GM19372 (cell line): Measurements from ENCODE around the gene HLTF.
A peak's percentile ranks its signal among the peaks of the same experiment; 100 is the strongest.

Source experiments
- ATAC-seq: cut with Tn5 transposase; IDR thresholded peaks from one replicate; pipeline ENCODE4 v1.9.1; 2021; ENCODE audit warnings: mild to moderate bottlenecking, low read depth, moderate library complexity; ENCODE audit not compliant: unreplicated experiment

Gene HLTF

DNA sequence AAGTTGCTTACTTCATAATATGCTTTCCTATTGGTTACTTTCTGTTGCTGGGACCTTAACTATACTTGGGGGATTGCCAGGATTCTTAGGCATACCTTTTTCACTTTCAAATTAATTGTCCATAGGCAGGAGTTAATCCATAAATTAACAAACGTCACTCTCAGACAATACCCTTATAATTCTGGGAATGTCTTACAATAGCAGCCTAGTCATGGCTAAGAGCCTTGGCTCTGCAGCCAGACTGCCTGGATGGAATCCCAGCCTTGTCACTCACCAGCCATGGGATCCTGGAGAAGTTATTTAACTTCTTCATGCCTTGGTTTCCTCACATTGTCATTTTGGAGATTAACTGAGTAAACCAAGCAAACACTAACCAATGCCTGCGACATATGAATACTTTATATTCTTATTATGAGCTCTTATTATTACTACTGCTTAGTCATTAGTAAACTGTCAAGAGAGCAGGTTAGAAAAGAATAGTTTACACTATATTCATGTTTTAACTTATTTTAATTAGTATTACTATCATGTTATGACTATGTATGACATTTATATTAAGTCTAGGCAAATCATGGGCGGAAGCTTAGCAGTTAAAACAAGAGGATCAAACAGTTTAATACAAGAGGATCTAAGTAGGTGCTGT, 66.0 kb downstream of the HLTF start:
- no peak for ATAC-seq

DNA sequence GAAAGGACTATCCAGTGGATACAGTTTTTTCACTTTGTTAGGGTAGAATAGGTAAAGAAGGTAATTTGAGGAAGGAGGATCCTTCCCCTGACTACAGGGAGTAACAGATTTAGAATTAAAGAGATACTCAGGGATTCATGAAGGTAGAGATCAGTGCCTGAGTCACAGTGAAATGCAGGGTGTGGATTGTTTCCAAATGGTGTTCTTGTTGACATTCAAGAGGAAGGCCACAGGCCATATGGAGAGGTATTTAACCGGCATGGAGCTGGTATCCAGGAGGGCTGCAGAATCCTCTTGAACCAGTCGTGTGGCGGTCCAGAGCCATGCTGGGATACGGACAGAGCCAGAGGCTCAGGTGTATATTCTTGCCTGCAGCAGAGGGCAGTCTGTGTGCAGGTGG, 66.8 kb downstream of the HLTF start:
- no peak for ATAC-seq

DNA sequence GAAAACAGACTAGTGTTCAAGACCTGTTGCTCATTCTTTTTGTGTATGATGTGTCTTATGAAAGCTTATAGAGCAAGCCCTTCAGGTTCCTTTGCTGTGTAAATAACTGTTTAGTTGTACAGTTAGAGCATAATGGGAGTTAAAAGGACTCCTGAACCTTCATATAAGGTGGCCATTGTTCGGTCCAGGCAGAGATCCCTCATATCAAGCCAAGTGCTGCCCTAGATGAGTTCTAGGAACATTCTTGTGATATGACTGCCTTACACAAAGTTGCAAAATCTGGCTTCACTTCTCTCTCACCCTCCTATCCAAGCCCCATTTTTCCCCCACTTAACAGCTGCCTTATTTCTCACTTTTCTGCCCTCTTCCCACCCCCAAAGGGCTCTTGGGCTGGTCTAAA, 68.1 kb downstream of the HLTF start:
- no peak for ATAC-seq

DNA sequence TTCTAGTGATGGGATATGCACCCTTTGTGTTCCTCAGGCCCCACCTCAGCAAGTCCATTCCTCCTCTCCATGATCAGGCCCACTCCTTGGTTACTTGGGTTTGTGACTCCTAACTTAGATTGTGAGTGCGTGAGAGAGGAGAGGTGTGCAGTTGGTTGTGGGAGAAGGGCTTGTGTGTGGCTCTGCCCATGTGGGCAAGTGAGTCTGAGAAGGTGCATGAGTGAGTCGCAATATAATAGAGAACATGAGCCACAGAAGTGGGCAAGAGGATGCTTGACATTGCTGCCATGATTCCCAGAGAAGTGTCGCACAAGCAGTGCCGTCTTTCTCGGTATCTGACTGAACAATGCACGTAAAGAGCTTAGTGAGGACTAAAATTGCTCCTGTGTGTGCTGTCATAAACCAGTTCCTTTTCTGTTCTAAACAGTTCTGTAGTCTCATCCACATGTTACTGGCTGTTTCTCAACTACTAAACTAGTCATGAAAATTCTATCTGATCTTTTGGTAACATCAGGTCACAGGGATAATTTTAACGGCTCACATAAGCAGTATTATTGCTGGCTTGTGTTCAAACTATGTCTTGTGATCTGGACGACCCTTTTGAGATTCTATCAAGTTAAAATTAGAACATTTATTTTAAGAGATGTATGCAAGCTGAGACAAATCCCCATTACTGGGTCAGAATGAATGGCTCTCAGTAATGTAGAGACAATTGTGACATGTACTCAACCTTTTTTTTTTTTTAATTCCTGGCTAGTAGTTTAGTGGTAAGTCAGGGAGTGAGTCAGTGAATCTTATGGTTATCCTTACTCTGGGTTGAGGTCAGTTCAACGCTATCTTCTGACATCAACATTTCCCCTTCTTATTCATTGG, 69.4 kb downstream of the HLTF start:
- no peak for ATAC-seq

DNA sequence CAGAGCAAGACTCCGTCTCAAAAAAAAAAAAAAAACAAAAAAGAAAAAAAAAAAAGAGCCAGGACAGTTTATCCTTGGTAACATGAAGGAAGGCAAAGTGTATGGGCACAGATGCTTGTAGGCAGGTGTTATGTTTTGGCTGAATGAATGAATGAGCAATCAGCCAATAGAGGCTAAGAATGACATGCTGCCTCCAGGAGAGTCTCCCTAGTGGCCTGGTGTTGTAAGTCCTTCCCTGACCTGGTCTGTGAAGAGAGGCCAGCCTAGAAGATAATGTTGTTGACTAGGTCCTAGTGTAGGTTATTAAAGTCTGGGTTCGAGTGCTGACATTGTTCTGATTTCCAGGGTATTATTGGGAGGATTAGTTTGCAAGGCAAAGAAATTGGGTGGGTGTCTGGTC, 70.1 kb downstream of the HLTF start:
- no peak for ATAC-seq

DNA sequence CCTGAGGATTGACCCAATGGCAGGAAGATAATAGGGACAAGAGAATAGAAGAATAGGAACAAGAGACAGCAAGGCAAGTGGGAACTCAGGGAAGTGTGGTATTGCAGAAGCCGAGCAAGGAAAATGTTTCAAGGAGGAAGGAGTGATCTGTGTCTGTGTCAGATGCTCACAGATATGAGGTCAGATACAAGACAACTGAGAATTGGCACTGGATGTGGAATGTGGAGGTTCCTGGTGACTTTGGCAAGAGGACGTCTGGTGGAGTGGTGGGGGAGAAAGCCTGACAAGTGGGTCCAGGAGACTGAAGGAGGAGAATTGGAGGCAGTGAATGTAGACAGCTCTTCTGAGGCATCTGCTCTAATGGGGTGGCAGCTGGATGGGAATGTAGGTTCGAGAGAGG, 70.9 kb downstream of the HLTF start:
- ATAC-seq = no peak

DNA sequence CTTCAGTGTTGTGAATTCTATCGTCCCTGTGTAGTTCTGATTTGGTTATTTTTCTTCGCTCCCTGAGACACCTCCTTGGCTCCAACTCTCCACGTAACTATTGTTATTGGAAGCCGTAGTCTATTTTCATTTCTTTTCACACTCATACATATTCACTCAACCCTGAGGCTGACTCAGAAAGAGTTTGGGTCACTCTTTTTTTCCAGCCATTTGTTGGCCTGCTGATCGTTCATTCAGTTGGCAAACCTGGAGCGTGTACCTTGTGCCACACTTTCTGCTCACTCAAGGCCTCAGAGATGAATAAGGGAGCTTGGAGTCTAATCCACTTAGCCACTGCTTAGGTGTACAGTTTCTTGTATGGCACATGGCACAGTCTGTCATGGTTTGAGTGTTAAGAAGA, 72.6 kb downstream of the HLTF start:
- no peak for ATAC-seq

DNA sequence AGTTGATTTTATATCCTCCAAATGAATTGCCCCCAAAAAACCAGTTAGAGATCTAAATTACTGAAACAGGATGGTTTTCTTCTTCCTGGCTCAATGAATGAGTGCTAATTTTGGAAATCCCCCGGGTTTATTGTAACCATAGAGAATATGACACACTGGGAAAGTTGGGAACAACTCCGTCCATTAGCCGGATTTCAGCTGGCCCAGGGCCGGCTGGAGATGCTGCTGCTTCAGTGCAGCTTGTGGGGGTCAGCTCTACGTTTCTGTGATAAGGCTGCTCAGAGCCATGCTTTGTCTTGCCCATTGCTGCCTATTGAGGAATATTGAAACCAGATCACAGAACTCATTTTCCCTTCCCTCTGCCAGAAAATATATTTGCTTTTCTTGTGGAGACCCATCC, 74.7 kb downstream of the HLTF start:
- no peak for ATAC-seq

DNA sequence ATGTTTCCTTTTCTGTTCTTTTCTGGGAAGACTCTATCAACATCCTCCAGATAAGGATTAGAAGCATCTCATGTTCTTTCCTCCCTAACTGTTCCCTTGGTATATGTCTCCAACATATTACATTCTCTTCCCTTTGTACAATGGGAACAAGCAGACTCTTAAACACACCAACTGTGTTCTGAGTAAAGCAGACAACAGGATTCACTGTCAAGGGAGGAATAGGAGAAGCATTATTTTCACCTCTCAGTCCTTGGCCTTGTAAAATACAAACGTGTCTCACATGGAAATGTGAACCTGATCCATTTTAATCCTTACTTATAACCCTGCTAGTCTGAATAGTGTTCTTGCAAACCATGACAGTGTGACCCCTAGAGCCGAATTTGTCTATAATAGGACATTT, 75.4 kb downstream of the HLTF start:
- no peak for ATAC-seq

DNA sequence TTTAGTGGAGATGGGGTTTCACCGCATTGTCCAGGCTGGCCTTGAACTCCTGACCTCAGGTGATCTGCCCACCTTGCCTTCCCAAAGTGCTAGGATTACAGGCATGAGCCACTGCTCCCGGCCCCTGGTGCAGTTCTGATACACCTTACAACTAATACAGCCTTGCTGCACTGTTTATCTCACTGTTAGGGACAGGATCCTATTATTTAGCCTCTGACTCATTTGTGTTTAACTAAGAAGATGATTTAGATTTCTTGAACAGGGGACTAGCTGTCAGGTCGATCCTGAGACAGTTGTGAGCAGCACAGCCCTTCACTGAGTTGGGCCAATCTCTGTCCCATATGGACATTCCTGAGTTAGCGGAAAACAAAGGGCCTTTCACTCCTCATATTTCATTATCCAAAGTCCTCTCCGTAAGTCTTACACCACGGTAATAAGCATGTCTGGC, 75.8 kb downstream of the HLTF start:
- no peak for ATAC-seq

DNA sequence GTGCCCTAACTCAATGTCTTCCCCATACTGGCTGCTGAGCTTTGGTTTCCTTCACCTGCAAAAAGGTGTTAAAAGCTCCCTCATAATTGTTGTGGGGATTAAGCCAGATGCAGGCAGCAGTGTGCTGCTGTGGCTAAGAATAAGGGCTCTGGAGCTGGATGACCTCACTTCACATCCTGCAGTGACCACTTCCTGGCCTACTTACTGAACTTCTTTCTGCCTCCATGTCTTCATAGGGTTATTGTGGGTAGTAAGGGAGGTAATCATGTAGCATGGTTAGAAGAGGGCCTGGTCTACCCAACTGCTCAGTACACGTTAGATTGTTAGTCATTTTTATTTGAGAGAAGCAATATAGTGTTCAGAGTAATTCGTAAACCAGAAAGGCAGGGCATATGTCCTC, 76.6 kb downstream of the HLTF start:
- peak; percentile 63 for ATAC-seq

DNA sequence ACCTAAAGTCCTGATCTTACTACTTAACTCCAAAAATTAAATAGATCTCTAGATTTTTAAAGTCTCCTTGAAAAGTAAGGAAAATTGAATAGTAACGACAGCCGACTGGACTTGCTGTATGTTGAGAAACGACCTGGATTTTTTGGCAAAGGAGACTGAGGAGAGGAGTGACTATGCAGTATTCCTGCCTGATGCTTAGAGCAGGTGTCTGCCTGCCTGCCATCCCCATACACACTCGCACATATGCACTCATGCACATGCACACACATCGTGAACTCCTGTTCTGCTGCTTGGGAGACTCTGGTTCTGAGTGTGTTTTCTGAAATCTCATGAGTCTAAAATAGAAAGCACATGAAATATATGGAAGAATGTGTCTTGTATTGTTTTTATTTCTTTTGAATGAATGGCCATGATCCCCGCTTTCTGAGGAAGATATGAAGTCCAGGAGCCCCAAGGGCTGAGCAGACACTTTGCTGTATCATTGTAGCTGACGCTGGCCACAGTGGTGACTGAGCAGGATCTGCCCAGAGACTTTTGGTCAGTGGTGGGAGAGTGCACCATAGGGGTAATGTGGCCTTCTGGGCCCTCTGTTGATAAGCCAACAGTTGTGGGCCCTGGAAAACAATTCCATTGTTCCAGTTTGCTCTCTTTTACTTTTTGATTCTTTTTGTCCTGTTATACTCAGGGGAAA, 78.6 kb downstream of the HLTF start:
- no peak for ATAC-seq

DNA sequence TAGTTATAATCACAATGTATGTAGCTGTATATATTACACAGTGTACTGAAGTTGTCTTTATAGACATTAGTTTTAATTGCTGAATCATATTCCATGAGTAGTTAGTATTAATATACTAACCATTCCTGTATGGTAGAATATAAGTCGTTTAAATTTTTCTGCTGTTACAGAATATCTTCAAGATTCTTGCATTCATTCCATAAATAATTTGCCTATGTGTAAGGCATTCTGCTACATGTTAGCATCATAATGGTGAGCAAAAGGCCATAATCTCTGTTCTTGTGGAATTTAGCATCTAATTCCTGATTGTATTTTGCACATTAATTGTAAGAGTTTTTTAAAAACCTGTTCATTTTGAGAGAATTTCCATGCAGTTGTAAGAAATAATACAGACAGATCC, 80.9 kb downstream of the HLTF start:
- ATAC-seq = no peak

DNA sequence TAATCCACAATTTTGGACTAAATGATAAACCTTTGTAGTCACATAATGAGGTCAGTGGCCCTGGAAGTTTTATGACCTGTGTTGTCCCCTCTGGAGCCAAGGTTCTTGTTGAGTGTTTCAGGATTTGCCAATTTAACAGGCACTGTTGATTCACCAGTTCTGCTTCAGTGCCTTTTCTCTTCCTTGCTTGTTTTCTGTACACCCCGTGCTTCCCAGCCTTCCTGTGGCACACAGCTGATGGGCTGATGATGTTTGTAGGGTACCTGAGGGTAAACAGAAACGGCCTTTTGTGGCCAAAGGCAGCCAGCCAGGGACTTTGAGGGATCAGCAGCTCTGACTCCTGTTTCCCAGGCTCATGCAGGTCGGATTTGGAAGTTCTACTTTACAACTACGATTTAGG, 81.7 kb downstream of the HLTF start:
- ATAC-seq = no peak

DNA sequence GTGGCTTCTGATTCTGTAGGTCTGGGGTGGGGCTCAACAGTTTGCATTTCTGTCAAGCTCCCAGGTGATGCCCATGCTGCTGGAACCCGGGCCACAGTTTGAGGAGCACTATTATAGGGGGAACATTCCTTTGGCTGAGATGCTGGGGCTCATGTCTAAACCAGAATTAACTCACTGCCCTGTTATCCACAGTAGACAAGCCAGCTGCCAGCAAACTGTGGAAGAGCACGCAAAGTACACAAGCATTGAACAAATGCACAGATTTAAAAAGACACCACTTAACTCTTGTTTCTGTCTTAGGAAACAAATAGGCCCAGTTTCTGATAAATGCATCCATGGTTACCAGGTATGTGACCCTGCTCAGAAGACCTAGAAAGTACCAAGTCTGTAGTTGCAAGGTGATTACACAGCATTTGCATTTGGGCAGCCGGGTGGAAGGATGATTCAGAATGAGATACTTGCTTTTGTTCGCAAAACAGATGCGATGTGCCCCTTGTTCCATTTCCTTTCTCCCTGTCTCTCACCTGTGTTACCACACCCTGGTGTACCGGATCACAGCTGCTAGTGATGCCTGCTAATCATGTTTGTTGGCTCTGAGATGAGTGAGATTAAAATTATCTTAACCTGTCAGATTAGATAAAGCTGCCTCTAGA, 82.6 kb downstream of the HLTF start:
- no peak for ATAC-seq

DNA sequence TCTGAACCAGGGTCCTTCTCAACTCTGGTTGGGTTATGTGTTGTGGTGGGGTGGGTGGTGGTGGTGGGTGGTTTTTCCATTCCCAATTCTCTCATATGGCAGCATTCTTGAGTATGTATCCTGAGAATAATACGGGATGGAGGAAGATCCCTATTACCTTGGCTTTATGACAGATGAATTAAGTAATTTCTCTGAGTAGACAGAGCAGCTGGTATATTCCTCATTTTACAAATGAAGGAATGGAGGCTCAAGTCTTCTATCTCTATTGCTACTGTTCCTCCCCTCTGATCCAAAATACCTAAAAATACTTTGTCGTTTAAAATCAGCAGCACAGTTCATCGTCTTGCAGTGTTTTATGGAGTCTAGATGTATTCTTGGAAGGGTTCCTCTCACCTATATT, 84.6 kb downstream of the HLTF start:
- no peak for ATAC-seq

DNA sequence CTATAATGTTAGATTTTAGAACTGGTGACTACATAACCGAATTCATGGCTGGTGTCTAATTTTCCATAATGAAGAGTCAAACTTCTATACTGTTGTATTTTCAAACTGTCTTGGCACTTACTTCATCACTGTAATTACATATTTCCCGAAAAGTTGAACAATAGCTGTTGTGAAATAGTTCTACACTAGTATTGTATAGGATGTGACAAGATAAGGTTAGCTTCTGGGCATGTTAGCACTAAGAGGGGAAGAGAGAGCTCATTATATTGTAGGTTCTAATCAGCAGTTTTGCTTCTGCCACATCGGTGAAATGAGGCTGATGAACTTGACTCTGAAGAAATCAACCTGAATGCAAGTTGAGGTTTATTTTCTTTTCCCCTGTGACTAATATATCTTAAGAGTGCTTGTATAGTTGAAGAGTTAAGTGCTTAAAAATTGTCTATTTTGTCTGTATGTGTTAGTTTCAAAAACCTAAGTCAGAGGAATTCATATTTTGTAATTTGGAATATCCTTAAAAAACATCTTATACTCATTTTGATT, 86.1 kb downstream of the HLTF start:
- ATAC-seq = no peak

DNA sequence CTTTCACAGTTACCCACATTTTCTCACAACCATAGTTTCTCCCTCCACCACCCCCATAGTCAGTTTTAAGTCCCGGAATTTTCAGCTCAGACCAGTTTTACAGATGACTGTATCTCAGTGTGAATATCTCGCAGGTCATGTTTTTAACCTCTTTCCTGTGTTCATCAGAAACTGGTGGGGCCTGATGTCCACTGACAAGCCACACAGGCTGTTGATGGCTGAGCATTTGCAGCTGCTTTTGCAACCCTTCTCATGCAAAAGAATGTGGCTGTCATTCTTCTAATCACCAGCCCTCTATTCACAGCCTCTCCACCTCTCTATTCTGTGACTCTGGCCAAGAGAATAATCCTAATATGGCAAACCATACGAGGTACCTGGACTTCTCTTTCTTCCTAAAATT, 86.5 kb downstream of the HLTF start:
- ATAC-seq = no peak

DNA sequence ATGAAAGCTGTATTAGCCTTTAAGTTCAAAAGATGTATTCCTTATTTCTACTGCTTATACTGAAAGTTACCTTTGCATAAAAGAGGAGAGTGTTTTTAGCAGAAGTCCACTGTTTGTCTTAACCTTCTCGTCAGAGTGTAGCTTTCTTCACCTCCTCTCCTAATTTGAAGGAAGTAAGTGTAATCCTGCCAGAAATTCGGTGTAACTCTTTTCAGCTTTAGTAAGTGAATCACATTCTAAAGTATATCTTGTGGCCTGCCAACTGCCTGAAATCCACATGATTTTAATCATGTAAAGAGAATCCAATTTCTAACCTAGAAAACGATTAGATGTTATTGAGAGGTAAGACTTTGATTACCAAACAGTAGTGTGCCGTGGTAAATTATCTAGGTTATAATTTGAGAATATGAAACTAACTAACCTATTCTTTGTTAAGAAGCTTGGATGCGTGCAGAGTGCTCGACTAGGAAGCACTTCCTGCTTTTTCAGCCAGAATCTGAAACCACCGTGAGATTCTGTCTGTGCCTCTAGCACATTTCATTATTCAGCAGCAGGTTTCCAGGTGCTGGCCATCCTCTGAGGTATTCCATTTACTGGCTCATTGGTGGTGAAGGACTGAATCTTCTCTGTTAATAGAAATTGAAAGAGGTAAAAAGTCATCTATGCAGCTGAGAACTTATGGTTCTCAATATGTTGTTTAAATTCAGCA, 87.5 kb downstream of the HLTF start:
- no peak for ATAC-seq

DNA sequence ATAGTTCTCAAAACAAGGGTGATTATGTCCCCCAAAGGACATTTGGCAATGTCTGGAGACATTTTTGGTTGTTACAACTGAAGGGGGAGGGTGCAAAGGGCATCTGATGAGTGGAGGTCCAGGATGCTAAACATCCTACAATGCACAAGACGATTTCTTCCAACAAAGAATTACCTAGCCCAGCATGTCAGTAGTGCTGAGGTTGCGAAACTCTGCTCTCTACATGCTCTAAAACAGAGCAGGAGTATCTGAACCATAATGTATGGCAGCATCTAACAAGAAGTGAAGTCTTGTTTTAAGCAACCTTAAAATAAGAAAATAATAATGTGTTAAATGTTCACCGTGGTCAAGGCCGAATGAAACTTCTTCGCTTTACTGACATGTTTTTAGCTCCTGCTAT, 88.0 kb downstream of the HLTF start:
- ATAC-seq = no peak
